ENCODE data around the gene AKR7A2. TPM values are rescaled to one million over a fixed set of nuclear protein-coding genes. Genes with fewer than 3 reads are reported as not detected.
A peak's percentile ranks its signal among the peaks of the same experiment; 100 is the strongest.

Gene AKR7A2
- 40.8 TPM for total RNA-seq

GRCh38 chr1:19311931-19312781 is at the start of gene AKR7A2, which contains the start of gene SLC66A1:
Gene AKR7A2, minus strand, starts transcription at chr1:19312144. Its CDS starts 20 bp downstream, at chr1:19312124.
Gene SLC66A1, plus strand, starts transcription at chr1:19312326. Its CDS starts 5,352 bp downstream, at chr1:19317678.
- peak; percentile 89 for DNase-seq (ENCODE audit: low spot score)

DNA sequence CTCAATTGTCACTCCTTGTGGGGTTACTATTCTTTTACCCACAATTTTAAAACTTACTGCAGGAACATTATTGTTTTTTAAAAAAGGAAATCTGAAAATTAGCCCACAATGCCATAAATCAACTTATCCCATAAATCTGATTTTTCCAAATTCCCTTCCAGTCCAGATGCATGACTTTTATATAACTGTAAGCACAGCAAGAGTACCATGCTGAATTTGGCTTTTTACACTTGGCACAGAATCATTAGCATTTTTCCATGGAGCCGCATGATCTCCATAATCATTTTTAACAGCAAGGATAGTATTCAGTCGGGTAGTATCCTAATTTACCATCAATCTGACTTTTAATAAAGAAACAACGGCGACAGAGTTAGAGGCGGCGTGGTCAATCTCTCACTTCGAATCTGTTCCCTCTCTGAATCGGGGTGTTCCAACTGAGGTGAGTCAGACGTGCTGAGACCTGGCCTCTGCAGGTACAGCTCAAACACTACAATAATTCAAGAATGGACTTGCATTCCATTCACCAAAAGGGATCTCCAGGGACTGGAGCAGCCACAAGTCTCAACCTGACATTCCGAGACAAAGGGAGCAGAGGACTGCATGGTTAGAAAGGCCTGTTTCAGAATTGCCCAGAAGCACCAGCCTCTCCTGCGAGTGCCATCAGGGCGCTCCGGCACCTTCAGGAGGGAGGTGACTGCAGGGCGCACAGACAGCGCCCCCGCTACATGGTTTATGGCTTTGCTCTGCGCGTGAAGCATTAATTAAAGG is 49.1 kb upstream of the AKR7A2 start:
- DNase-seq (ENCODE audit: low spot score) = peak; percentile 77

DNA sequence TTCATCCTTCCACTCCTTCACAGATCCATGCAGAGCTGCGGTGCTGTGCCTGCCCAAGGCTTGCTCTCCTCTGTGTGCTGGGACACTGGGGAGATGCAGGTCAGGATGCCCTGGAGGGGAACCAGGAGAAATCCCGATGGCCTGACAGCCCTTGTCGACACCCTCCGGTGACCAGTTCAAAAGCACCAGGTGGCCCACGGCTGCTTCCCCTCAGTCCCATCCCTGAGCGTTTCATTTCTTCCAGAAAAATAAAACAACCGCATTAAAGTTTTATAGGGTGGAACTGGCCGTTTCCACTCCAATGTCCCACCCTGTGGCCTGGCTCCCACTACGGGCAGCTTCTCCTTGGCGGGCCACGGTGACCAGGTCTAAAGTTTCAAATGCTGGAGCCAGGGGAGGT is 48.5 kb upstream of the AKR7A2 start:
- DNase-seq (ENCODE audit: low spot score) = no peak

GRCh38 chr1:19360016-19360415 is 48.1 kb upstream of the AKR7A2 start:
- DNase-seq (ENCODE audit: low spot score) = no peak

DNA sequence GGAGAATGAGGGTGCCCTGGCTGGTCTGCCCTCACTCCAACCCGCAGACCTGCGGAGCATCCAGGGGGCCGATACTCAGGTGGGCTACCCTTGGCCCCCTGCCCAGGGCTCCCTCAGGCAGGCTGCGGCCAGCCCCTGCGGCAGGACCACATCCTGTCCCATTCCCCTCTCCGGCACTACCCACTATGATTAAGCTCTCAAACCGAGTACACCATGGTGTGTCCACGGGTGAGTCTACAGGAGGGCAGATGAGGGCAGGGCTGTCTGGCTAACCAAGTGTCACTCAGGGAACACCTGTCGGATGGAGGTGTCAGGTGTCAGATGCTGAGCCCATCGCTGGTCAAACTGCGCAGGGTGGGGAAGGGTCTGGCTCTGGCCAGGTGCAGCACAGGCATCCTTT is 47.4 kb upstream of the AKR7A2 start:
- DNase-seq (ENCODE audit: low spot score) = no peak

GRCh38 chr1:19358710-19359109 is 46.8 kb upstream of the AKR7A2 start:
- no peak for DNase-seq (ENCODE audit: low spot score)

- DNase-seq (ENCODE audit: low spot score) = no peak
Observed at GRCh38 chr1:19357299-19357986, 45.5 kb upstream of the AKR7A2 start.

DNA sequence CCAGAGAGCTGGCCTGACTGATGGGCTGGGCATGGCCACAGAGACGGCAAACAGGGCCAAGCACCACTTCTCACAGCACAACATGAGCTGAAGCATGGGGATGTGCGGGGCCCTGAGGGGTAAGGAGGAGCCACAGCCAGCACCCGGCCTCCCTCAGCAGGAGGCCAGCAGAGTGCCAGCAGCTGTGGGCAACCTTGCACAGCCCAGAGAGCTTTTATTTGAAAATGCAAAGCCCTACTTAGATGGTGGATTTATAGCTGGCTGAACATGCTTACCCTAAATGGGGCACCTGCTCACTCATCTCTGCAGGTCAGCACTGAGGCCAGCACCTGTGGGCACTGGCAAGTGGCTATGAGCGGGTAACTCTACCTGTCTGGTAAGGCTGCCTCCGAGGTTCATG is 44.3 kb upstream of the AKR7A2 start:
- DNase-seq (ENCODE audit: low spot score) = no peak

DNA sequence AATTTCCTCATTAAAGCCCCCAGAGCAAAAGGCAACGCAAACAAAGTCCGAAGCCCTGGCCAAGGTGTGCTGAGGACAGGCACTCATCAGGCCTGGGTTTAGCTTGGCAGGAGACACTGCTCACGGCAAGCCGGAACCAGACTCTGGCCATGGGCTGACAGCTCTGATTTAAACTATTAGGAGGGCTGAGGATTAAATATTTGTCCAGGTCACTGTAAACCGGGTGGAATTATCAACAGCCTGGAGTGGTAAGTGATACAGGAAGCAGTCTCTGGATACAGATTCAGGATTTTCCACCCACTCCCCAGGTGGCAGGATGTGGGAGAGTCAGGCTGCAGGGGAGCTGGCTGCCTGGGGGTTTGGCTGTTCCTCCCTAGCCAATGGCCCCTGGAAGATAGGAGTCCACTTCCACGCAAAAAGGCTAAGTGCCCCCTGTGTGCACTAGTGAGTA is 42.6 kb upstream of the AKR7A2 start:
- DNase-seq (ENCODE audit: low spot score) = no peak

DNA sequence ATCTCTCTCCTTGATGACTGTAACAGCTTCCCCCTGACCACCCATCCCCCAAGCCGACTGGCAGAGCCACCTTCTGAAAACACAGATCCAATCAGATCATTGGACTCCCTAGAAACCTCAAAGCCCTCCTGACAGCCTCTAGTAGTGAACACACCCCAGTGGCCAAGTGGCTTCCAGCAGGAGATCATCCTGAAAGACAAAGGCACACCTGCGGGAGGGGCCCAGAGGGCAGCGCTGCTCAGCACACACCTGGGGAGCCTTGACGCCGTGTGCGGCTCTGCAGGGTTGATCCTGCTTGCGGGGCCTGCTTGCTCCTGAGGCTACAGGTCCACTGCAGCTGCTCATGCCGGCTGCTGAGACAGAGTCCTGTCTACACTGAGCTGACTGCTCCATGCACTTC is 41.7 kb upstream of the AKR7A2 start:
- no peak for DNase-seq (ENCODE audit: low spot score)

DNA sequence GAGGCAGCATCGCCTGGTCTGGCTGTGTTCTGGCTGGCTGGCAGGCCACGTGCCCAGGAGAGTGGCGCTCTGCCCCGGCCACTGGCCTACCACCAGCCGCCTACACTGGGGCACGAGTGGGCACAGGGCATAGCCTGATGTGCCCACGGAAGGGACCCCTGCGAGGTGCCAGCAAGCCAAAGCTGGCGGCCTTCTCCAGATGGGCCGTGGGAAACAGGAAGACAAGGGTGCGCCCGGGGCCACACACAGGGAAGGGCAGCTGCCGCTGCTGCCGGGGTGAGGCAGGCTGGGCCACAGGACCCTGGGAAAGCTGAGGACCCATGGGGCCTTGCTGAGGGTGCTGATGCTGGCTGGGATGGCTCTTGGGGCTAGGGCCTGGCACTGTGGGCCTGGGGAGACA is 40.9 kb upstream of the AKR7A2 start:
- DNase-seq (ENCODE audit: low spot score) = no peak

DNA sequence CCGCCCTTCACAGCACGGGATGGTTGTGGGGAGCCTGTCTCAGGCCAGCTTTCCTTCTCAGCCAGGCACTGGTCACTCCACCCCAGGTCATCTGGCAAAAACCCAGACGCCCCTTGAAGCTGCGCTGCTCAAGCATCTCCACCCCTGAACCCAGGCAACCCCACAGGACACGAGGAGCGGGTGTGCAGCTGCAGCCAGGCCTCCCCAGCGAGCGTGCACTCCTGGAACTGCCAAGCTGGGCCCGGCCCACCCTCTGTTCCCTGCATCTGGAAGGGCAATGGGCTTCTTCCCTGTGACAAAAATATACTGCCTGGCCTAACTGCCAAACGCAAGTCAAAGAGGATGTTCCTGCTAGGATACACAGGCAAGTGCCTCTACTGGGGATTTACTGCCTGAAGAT is 39.9 kb upstream of the AKR7A2 start:
- DNase-seq (ENCODE audit: low spot score) = peak; percentile 60

DNA sequence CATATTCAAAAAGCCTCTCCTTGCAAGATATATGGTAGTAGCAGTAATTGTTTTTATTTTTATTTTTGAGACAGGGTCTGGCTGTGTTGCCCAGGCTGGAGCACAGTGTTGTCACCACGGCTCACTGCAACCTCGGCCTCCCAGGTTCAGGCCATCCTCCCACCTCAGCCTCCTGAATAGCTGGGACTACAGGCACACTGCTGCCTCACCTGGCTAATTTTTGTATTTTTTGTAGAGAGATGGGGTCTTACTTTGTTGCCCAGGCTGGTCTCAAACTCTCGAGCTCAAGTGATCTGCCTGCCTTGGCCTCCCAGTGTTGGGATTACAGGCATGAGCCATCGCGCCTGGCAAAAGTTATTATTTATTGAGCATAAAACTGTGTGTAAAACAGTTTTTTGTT is 38.6 kb upstream of the AKR7A2 start:
- no peak for DNase-seq (ENCODE audit: low spot score)

DNA sequence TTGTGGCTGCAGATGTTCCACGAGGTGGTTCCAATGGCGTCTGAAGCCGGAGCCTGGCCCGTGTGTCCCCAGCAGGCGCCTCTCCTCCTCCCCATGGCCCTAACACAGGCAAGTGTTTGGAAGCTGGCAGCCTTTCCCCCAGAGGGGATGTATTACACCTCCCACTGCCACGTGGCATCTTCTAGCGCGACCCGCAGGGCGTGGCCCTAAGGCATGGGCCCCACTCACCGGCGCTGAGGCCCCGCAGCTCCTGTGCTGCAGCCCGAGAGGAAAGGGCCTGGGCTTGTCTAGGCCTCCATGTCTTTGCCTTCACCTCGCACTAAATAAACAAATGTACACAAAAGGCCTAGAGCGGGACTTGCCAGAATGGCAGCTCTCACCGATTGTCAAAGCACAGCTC is 38.1 kb upstream of the AKR7A2 start:
- no peak for DNase-seq (ENCODE audit: low spot score)

DNA sequence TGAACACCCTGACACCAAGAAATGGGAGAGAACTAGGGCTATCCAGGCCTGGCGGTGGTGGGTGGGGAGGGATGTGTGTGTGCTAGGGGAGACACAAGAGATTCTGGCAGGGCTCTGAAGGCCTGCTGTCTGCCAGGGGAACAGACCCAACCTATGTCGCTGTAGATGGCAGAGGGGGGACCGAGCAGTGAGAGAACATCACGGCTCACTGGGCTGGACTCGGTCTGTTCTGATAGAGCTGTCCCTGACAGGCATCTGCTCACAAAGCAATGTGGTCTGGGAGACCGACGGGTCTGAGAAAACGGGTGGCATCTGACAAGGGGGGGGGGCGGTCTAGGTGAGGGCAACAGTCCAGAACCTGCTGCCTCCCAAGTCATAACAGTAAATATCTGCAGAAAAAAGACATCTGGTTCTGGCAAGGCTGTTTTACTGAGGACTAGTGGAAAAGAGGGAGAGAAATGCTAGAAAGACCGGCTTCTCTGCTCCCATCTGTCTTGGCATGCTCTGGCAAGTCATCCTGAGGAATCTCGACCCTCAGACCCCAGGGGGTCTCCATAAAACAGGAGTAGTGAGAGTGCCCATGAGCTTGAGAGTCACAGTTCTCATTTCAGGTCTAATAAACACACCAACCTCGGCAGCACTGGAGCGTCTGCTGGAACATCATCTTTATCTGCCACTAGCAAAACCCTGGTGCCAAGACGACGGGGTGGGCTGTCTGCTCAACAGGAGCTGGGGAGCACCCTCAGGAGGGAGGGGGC is 36.7 kb upstream of the AKR7A2 start:
- DNase-seq (ENCODE audit: low spot score) = no peak

DNA sequence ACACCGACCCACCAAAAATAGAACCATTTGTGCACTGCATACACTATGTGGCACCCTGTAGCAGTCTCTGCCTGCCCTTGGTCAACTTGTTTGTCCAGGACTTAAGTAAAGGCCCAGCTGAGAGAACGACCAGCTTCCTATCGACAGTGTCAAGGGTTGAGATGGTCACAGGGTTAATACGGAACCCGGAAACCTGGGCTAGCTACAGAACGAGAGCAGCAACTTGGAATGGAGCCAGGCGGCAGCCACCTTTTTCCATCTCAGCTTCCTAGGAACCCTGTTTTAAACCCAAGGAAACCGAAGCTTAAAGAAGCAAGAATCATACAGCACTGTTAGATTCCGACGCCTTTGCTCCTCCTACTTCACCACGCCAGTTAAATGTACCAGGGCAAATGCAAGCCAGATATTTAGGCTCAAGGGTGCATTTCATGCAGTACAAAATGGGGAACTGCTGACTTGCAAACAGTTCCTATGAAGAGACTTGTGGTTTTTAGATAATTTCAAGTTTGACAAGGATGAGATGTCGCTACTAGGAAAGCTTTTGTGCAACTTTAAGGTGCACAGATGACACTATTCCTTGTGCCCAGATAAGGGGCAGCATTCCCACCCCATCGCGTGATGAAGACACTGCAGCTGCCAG is 35.7 kb upstream of the AKR7A2 start:
- DNase-seq (ENCODE audit: low spot score) = no peak

GRCh38 chr1:19346026-19346425 is 34.1 kb upstream of the AKR7A2 start:
- no peak for DNase-seq (ENCODE audit: low spot score)

GRCh38 chr1:19345391-19345790 is 33.4 kb upstream of the AKR7A2 start:
- no peak for DNase-seq (ENCODE audit: low spot score)

GRCh38 chr1:19344831-19345230 is 32.9 kb upstream of the AKR7A2 start:
- DNase-seq (ENCODE audit: low spot score) = no peak

DNA sequence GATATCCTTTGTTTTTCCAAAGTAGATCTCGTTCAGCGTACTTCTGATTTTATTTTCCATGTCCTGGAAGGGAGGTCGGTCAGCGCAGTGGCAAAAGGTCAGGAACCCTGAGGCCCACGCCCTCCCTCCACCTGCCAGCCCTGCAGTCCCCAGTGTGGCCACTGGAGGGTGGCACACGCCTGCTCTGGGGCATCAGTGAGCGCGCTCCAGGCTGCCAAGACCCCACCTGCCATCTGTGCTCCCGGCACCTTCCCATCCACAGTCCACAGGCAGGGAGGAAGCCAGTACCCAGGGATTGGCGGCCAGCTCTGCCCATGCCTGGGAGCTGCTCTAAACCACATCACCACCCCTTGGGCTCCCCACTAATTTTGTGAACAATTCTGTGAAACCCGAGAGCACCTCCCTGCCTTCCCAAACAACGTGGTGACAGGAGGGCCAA is 32.4 kb upstream of the AKR7A2 start:
- no peak for DNase-seq (ENCODE audit: low spot score)

Data from ureter (tissue), 1 donor.